Thyroid gland (tissue), 4 donors: ENCODE results near the gene TMOD3. TPM values are rescaled to one million over a fixed set of nuclear protein-coding genes. Genes with fewer than 3 reads are reported as not detected.

Source experiments
- DNase-seq, 2 donors: peaks; one replicate each; pipeline ENCODE4 v3.0.0-alpha.2; 2019
- H3K27ac ChIP-seq, 3 donors: fragments of 200-600 bp; sonication (generic); 1 replicate in 2 of 3; 2 replicates in 1 of 3; pipeline ENCODE4 v1.5.1; 2016 to 2019; ENCODE audit warnings: mild to moderate bottlenecking in 1 of 3, moderate library complexity in 1 of 3
- H3K27me3 ChIP-seq: fragments of 200-600 bp; sonication (generic); one replicate; pipeline ENCODE4 v1.5.1; 2019
- H3K36me3 ChIP-seq, 2 donors: fragments of 200-600 bp; sonication (generic); one replicate each; pipeline ENCODE4 v1.5.1; 2016 to 2019
- H3K4me1 ChIP-seq, 2 donors: fragments of 200-600 bp; sonication (generic); one replicate each; pipeline ENCODE4 v1.5.1; 2017 to 2019
- H3K4me3 ChIP-seq, 3 donors: fragments of 200-600 bp; sonication (generic); replicated peaks in 1 of 3; 1 replicate in 2 of 3; 2 replicates in 1 of 3; pipeline ENCODE4 v1.5.1; 2016; ENCODE audit warnings: mild to moderate bottlenecking in 1 of 3
- H3K9me3 ChIP-seq: fragments of 200-600 bp; sonication (generic); one replicate; pipeline ENCODE4 v1.5.1; 2017
- POLR2A ChIP-seq, 2 donors: fragments of 450-650 bp; IDR thresholded peaks; one replicate each; pipeline ENCODE4 v1.6.1; 2017; ENCODE audit warnings: antibody characterized with exemption in 2 of 2, mild to moderate bottlenecking in 2 of 2, moderate library complexity in 1 of 2
- WGBS, 2 donors: methylation state at CpG; one replicate each; pipeline ENCODE4 v1.1.5; 2017; 5-methylcytosine and 5-hydroxymethylcytosine counted together
- intact Hi-C: fragments of 100-400 bp; cut with DNase I; formaldehyde crosslinking; loops from one replicate; pipeline ENCODE4 v1.15.1; 2023
- total RNA-seq, 4 donors: library from RNA; depleted of rRNA; stranded (reverse); fragments of >200 nt; gene quantifications; one replicate each; pipeline ENCODE4 v1.2.3, GENCODE V29; 2016
- TF ChIP-seq, protein P1 (sequence below), 6 experiments: fragments of 200-600 bp in 3 of 6; fragments of 450-650 bp in 3 of 6; sonication (generic) in 3 of 6; IDR thresholded peaks; one replicate each; pipeline ENCODE4 v1.5.1; 2016 to 2019; ENCODE audit warnings: antibody characterized with exemption in 6 of 6, mild to moderate bottlenecking in 2 of 6, inconsistent platforms in 1 of 6, moderate library complexity in 1 of 6

Gene TMOD3
- total RNA-seq, 4 donors from 2014 or later = 24.3 to 42.7 (median 30.9) TPM

DNA sequence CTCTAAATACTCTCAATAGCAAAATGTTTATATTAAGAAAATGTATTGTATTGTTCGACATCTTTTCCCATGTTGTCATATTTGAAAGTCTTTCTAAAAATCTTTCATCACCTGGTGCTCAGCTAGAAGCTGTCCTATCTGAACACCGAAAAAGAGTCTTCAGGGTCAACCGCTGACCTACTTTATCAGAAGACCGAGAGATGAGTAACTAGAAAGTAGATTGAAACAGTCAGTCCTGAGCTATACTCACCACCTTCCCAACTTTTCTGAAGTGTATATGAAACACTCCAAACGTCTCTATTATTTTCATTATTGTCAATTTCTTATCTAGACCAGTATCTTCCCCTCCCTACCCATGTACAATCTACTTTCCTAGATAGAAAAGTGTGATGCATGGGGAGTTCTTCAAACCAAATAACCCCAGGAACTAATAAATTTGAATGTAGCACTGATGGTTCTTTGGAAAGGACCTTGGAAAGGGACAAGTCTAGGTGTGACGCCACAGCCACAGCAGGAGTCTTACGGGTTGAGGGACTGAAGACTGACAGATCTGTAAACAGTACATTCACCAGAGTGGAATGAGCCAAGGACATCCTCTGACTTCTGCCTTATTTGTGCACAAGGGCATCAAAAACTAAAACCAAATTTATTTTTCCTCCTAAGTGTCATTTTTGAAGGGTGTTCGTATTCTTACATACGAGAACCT is 58.6 kb downstream of the TMOD3 start:
- peaks cover 0 to 6% of the 10 kb centered on the region in 2 donors for H3K36me3 ChIP-seq
- TF ChIP-seq POLR2A (IDR thresholded peaks at IDR 0.05) = no peak
- TF ChIP-seq, protein P1, sequence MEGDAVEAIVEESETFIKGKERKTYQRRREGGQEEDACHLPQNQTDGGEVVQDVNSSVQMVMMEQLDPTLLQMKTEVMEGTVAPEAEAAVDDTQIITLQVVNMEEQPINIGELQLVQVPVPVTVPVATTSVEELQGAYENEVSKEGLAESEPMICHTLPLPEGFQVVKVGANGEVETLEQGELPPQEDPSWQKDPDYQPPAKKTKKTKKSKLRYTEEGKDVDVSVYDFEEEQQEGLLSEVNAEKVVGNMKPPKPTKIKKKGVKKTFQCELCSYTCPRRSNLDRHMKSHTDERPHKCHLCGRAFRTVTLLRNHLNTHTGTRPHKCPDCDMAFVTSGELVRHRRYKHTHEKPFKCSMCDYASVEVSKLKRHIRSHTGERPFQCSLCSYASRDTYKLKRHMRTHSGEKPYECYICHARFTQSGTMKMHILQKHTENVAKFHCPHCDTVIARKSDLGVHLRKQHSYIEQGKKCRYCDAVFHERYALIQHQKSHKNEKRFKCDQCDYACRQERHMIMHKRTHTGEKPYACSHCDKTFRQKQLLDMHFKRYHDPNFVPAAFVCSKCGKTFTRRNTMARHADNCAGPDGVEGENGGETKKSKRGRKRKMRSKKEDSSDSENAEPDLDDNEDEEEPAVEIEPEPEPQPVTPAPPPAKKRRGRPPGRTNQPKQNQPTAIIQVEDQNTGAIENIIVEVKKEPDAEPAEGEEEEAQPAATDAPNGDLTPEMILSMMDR (IDR thresholded peaks at IDR 0.05) = no peak
- H3K4me3 ChIP-seq = no peak overlapping the region
- intact Hi-C loops = no loop called here
- DNase-seq = no peak
- H3K27ac ChIP-seq = no peak overlapping the region
- H3K9me3 ChIP-seq = no peaks in the 10 kb centered on the region
- H3K4me1 ChIP-seq = peaks cover 15 to 28% of the 10 kb centered on the region in 2 donors
- 96% methylated on average over 9 of the region's 9 CpGs for WGBS, 2 donors
- no peaks in the 10 kb centered on the region for H3K27me3 ChIP-seq

DNA sequence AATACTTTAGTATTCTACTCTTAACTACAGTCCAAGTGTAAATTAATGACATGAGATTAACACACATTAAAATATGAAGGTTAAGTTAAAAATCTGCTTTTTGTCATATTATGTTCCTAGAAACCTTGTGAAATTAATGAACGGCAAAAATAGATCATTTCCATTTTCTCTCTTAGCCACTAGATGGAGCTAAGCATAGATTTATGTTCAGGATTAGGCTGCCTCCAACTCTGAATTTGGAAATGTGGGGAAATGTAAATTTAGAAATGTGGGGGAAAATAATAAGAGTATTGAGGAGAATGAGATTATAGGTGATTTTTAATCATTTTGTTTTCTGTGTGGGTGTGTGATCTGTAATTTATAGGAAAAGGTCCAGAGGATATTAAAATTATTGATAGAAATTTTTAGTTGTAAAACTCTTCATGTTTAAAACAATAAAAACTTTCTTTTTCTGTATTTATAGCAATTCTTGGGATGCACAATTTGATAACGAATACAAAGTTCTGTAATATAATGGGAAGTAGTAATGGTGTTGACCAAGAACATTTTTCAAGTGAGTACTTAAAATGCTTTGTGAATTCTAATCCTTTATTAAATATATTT is 59.2 kb downstream of the TMOD3 start:
- peaks cover 14 to 21% of the 10 kb centered on the region in 2 donors for H3K4me1 ChIP-seq
- intact Hi-C loops = no loop called here
- 32% methylated on average over 2 of the region's 2 CpGs for WGBS, 2 donors
- no peaks in the 10 kb centered on the region for H3K9me3 ChIP-seq
- no peak overlapping the region for H3K4me3 ChIP-seq
- DNase-seq = no peak
- TF ChIP-seq POLR2A (IDR thresholded peaks at IDR 0.05) = no peak
- TF ChIP-seq, protein P1 (IDR thresholded peaks at IDR 0.05) = peak; percentile 24 to 81 (median 58)
- no peak overlapping the region for H3K27ac ChIP-seq
- H3K27me3 ChIP-seq = no peaks in the 10 kb centered on the region
- H3K36me3 ChIP-seq = peaks cover 0 to 6% of the 10 kb centered on the region in 2 donors

DNA sequence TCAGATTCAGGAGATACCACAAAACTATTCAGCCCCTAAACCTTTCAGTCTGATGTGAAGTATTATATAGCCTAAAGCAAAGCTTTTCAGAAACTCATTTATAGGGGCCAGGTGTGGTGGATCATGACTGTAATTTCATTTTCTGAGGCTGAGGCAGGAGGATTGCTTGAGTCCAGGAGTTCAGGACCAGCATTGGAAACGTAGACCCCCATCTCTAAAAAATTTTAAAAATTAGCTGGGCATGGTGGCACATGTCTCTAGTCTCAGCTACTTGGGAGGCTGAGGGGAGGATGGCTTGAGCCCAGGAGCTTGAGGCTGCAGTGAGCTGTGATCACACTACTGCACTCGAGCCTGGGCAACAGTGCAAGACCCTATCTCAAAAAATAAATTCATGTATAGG is 60.0 kb downstream of the TMOD3 start:
- Histone ChIP-seq H3K27me3 (no peaks in the 10 kb centered on the region), H3K27ac (no peak overlapping the region), H3K4me1 (peaks cover 6 to 13% of the 10 kb centered on the region in 2 donors), H3K36me3 (peaks cover 0 to 6% of the 10 kb centered on the region in 2 donors), H3K4me3 (no peak overlapping the region), H3K9me3 (no peaks in the 10 kb centered on the region)
- intact Hi-C loops = no loop called here
- TF ChIP-seq POLR2A (IDR thresholded peaks at IDR 0.05) = no peak
- TF ChIP-seq, protein P1 (IDR thresholded peaks at IDR 0.05) = no peak
- DNase-seq = no peak
- 87 to 98% methylated on average over 2 of the region's 2 CpGs for WGBS, 2 donors

DNA sequence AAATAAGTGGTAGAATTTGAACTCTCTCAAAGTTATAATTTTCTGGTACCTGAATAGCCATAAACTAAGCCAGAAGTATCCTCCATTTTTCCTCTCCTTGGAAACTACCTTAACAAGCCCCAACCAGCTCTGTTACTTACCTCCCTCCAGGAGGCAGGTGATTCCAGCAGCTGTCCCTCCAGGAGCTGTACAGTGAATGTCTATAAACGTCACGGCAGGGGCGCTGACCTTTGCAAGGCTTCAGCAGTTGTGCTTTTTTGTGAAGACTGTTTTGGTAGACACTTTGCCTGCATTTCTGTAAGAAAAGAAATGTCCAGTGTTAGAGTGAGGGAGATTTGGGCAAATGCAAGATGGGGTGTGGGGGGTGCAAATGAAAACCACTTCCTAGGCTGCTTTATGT is 75.0 kb downstream of the TMOD3 start:
- no peaks in the 10 kb centered on the region for H3K9me3 ChIP-seq
- intact Hi-C loops = no loop called here
- TF ChIP-seq POLR2A (IDR thresholded peaks at IDR 0.05) = no peak
- TF ChIP-seq, protein P1 (IDR thresholded peaks at IDR 0.05) = no peak
- DNase-seq = no peak
- peak overlapping the region in 1 of 3 donors; percentile 21 for H3K27ac ChIP-seq
- H3K4me1 ChIP-seq = peaks cover 3 to 26% of the 10 kb centered on the region in 2 donors
- H3K36me3 ChIP-seq = peaks cover 9 to 15% of the 10 kb centered on the region in 2 donors
- 85 to 88% methylated on average over 3 of the region's 3 CpGs for WGBS, 2 donors
- no peak overlapping the region for H3K4me3 ChIP-seq
- no peaks in the 10 kb centered on the region for H3K27me3 ChIP-seq

DNA sequence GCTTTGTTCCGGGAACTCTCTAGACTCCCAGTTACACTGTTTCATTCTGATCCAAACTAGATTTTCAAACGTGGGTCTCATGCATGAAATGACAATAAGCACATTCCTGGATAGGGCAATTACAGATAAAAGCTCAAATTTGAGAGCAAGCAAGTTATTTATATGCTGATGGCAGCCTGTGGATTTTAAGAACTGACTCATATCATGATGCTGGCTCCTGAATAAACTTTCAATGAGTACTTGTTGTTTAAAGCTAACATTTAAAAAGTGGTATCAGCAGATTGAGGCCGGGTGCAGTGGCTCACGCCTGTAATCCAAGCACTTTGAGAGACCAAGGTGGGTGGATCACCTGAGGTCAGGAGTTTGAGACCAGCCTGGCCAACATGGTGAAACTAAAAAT is 75.5 kb downstream of the TMOD3 start:
- Histone ChIP-seq H3K4me1 (peaks cover 3 to 26% of the 10 kb centered on the region in 2 donors), H3K27ac (peak overlapping the region in 1 of 3 donors; percentile 64), H3K36me3 (peaks cover 9 to 14% of the 10 kb centered on the region in 2 donors), H3K4me3 (no peak overlapping the region), H3K27me3 (no peaks in the 10 kb centered on the region), H3K9me3 (no peaks in the 10 kb centered on the region)
- intact Hi-C loops = no loop called here
- TF ChIP-seq POLR2A (IDR thresholded peaks at IDR 0.05) = no peak
- TF ChIP-seq, protein P1 (IDR thresholded peaks at IDR 0.05) = no peak
- 69 to 77% methylated on average over 4 of the region's 4 CpGs for WGBS, 2 donors
- no peak for DNase-seq
